ENCODE data around the gene APBB2. TPM values are rescaled to one million over a fixed set of nuclear protein-coding genes. Genes with fewer than 3 reads are reported as not detected.

The APBB2 gene
- total RNA-seq, 3 donors from 2014 or later (not counting 1 experiment from before 2014, with no cell fraction given) = 0.38 to 0.48 TPM; not detected in 1

GRCh38 chr4:41161355-41161754 lies 53.0 kb downstream of the APBB2 start:
- DNase-seq (no peak), ATAC-seq (no peak)
- WGBS (ENCODE audit: insufficient coverage) = 100% methylated on average over 1 of the region's 3 CpGs
- Histone ChIP-seq H3K4me1 (ENCODE audit: control insufficient read depth, insufficient read depth, low read length) (no peaks in the 10 kb centered on the region), H3K27me3 (ENCODE audit: control insufficient read depth, insufficient read depth, low read length) (no peaks in the 10 kb centered on the region), H3K9me3 (ENCODE audit: control insufficient read depth, insufficient read depth, low read length) (no peaks in the 10 kb centered on the region), H3K27ac (ENCODE audit: low read length) (no peak overlapping the region), H3K36me3 (ENCODE audit: control insufficient read depth, insufficient read depth, low read length) (no peaks in the 10 kb centered on the region), H3K4me3 (ENCODE audit: low read length) (no peak overlapping the region)
- intact Hi-C loops (cut with micrococcal nuclease) = no loop called here
- Mint-ChIP-seq H3K36me3 (no peaks in the 10 kb centered on the region), H3K4me1 (no peaks in the 10 kb centered on the region), H3K9me3 (peaks cover 8 to 9% of the 10 kb centered on the region in 2 donors), H3K4me3 (no peak overlapping the region), H3K27me3 (ENCODE audit: low read depth in 2 of 2) (peaks cover 0 to 3% of the 10 kb centered on the region in 2 donors), H3K27ac (no peak overlapping the region)
- TF ChIP-seq, protein P1, sequence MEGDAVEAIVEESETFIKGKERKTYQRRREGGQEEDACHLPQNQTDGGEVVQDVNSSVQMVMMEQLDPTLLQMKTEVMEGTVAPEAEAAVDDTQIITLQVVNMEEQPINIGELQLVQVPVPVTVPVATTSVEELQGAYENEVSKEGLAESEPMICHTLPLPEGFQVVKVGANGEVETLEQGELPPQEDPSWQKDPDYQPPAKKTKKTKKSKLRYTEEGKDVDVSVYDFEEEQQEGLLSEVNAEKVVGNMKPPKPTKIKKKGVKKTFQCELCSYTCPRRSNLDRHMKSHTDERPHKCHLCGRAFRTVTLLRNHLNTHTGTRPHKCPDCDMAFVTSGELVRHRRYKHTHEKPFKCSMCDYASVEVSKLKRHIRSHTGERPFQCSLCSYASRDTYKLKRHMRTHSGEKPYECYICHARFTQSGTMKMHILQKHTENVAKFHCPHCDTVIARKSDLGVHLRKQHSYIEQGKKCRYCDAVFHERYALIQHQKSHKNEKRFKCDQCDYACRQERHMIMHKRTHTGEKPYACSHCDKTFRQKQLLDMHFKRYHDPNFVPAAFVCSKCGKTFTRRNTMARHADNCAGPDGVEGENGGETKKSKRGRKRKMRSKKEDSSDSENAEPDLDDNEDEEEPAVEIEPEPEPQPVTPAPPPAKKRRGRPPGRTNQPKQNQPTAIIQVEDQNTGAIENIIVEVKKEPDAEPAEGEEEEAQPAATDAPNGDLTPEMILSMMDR (IDR thresholded peaks at IDR 0.05) = no peak

GRCh38 chr4:41160856-41161255 lies 53.5 kb downstream of the APBB2 start:
- ATAC-seq = no peak
- no peak overlapping the region for H3K4me3 ChIP-seq (ENCODE audit: low read length)
- Mint-ChIP-seq H3K4me1 (no peaks in the 10 kb centered on the region), H3K27me3 (ENCODE audit: low read depth in 2 of 2) (peaks cover 0 to 3% of the 10 kb centered on the region in 2 donors), H3K4me3 (no peak overlapping the region), H3K27ac (no peak overlapping the region), H3K36me3 (no peaks in the 10 kb centered on the region), H3K9me3 (peaks cover 8 to 9% of the 10 kb centered on the region in 2 donors)
- 90% methylated on average over 2 of the region's 4 CpGs for WGBS (ENCODE audit: insufficient coverage)
- no peaks in the 10 kb centered on the region for H3K4me1 ChIP-seq (ENCODE audit: control insufficient read depth, insufficient read depth, low read length)
- TF ChIP-seq, protein P1 (IDR thresholded peaks at IDR 0.05) = no peak
- intact Hi-C loops (cut with micrococcal nuclease) = no loop called here
- no peaks in the 10 kb centered on the region for H3K9me3 ChIP-seq (ENCODE audit: control insufficient read depth, insufficient read depth, low read length)
- no peaks in the 10 kb centered on the region for H3K27me3 ChIP-seq (ENCODE audit: control insufficient read depth, insufficient read depth, low read length)
- H3K27ac ChIP-seq (ENCODE audit: low read length) = no peak overlapping the region
- no peaks in the 10 kb centered on the region for H3K36me3 ChIP-seq (ENCODE audit: control insufficient read depth, insufficient read depth, low read length)
- no peak for DNase-seq

GRCh38 chr4:41160012-41160789 lies 54.1 kb downstream of the APBB2 start:
- H3K27ac Mint-ChIP-seq = no peak overlapping the region
- H3K9me3 ChIP-seq (ENCODE audit: control insufficient read depth, insufficient read depth, low read length) = no peaks in the 10 kb centered on the region
- DNase-seq (no peak), ATAC-seq (no peak)
- no peaks in the 10 kb centered on the region for H3K27me3 ChIP-seq (ENCODE audit: control insufficient read depth, insufficient read depth, low read length)
- intact Hi-C loops (cut with micrococcal nuclease) = no loop called here
- 94% methylated on average over 10 of the region's 10 CpGs for whole genome bisulfite sequencing (ENCODE audit: insufficient coverage)
- no peak overlapping the region for H3K4me3 Mint-ChIP-seq
- peaks cover 0 to 3% of the 10 kb centered on the region in 2 donors for H3K27me3 Mint-ChIP-seq (ENCODE audit: low read depth in 2 of 2)
- H3K4me1 ChIP-seq (ENCODE audit: control insufficient read depth, insufficient read depth, low read length) = no peaks in the 10 kb centered on the region
- no peaks in the 10 kb centered on the region for H3K36me3 Mint-ChIP-seq
- H3K9me3 Mint-ChIP-seq = peaks cover 6 to 7% of the 10 kb centered on the region in 2 donors
- H3K27ac ChIP-seq (ENCODE audit: low read length) = no peak overlapping the region
- no peaks in the 10 kb centered on the region for H3K36me3 ChIP-seq (ENCODE audit: control insufficient read depth, insufficient read depth, low read length)
- TF ChIP-seq, protein P1 (IDR thresholded peaks at IDR 0.05) = no peak
- H3K4me3 ChIP-seq (ENCODE audit: low read length) = no peak overlapping the region
- H3K4me1 Mint-ChIP-seq = no peaks in the 10 kb centered on the region

Measured in natural killer cell (primary cell).